Hepatocyte (in vitro differentiated cells): ENCODE data around the gene VIL1. TPM values are rescaled to one million over a fixed set of nuclear protein-coding genes. Genes with fewer than 3 reads are reported as not detected.

Experiments used
- DNase-seq: peaks from one replicate; pipeline ENCODE4 v3.0.0-alpha.2; 2016; ENCODE audit warnings: low spot score
- H2AFZ ChIP-seq: fragments of 200-600 bp; sonication (generic); 2 replicates; pipeline ENCODE4 v1.6.0; 2016; ENCODE audit warnings: antibody characterized with exemption, mild to moderate bottlenecking
- H3K27ac ChIP-seq: fragments of 200-600 bp; sonication (generic); 2 replicates; pipeline ENCODE4 v1.5.1; 2016; ENCODE audit warnings: mild to moderate bottlenecking
- H3K27me3 ChIP-seq: fragments of 200-600 bp; sonication (generic); 2 replicates; pipeline ENCODE4 v1.6.1; 2016
- H3K36me3 ChIP-seq: fragments of 200-600 bp; sonication (generic); replicated peaks from 2 replicates; pipeline ENCODE4 v1.5.1; 2016; ENCODE audit warnings: low read depth; ENCODE audit not compliant: insufficient read depth
- H3K4me1 ChIP-seq: fragments of 200-600 bp; sonication (generic); 2 replicates; pipeline ENCODE4 v1.5.1; 2016; ENCODE audit warnings: mild to moderate bottlenecking, moderate library complexity; ENCODE audit not compliant: insufficient read depth
- H3K4me2 ChIP-seq: fragments of 200-600 bp; sonication (generic); 2 replicates; pipeline ENCODE4 v1.6.0; 2016
- H3K4me3 ChIP-seq: fragments of 200-600 bp; sonication (generic); 2 replicates; pipeline ENCODE4 v1.5.1; 2016; ENCODE audit warnings: mild to moderate bottlenecking
- H3K79me2 ChIP-seq: fragments of 200-600 bp; sonication (generic); 2 replicates; pipeline ENCODE4 v1.6.0; 2017; ENCODE audit warnings: mild to moderate bottlenecking
- H3K9me2 ChIP-seq: fragments of 200-600 bp; sonication (generic); replicated peaks from 2 replicates; pipeline ENCODE4 v1.6.0; 2017; ENCODE audit warnings: mild to moderate bottlenecking; ENCODE audit not compliant: insufficient read depth
- H3K9me3 ChIP-seq: fragments of 200-600 bp; sonication (generic); 2 replicates; pipeline ENCODE4 v1.5.1; 2016; ENCODE audit warnings: low read depth, mild to moderate bottlenecking
- H4K20me1 ChIP-seq: fragments of 200-600 bp; sonication (generic); 2 replicates; pipeline ENCODE4 v1.6.0; 2016; ENCODE audit warnings: mild to moderate bottlenecking; ENCODE audit not compliant: insufficient read depth, poor library complexity, severe bottlenecking
- CTCF ChIP-seq: fragments of 200-600 bp; sonication (generic); IDR thresholded peaks from 2 replicates; pipeline ENCODE4 v1.5.1; 2016; ENCODE audit warnings: antibody characterized with exemption, mild to moderate bottlenecking; ENCODE audit not compliant: poor library complexity
- EZH2 ChIP-seq: fragments of 200-600 bp; sonication (generic); IDR thresholded peaks from 2 replicates; pipeline ENCODE4 v1.6.1; 2016; ENCODE audit warnings: antibody characterized with exemption, mild to moderate bottlenecking, borderline replicate concordance
- EZH2phosphoT487 ChIP-seq: fragments of 200-600 bp; sonication (generic); IDR thresholded peaks from one replicate; pipeline ENCODE4 v1.6.1; 2018; ENCODE audit warnings: antibody characterized with exemption, mild to moderate bottlenecking, low read depth, moderate library complexity; ENCODE audit not compliant: unreplicated experiment, severe bottlenecking
- WGBS: methylation state at CpG from one replicate; pipeline ENCODE4 v1.1.6; 2016; ENCODE audit warnings: low lambda C conversion rate; ENCODE audit errors: missing lambda C conversion rate; 5-methylcytosine and 5-hydroxymethylcytosine counted together
- polyA plus RNA-seq: library from polyadenylated mRNA; unstranded; fragments of >200 nt; fragmentation: Nextera tagmentation; extraction: Ambion mirVana; gene quantifications from 2 replicates; pipeline ENCODE4 v1.2.1, GENCODE V29; 2016
- total RNA-seq: library from RNA; depleted of rRNA; stranded (reverse); fragments of >200 nt; gene quantifications from 2 replicates; pipeline ENCODE4 v1.2.3, GENCODE V29; 2014

Gene VIL1
- total and polyA plus RNA-seq, 2 experiments from 2014 or later = 160 to 261 TPM

- Histone ChIP-seq H3K36me3 (no peaks in the 10 kb centered on the region), H3K9me2 (no peaks in the 10 kb centered on the region), H3K4me3 (no peak overlapping the region), H3K27ac (no peak overlapping the region), H4K20me1 (no peaks in the 10 kb centered on the region), H3K27me3 (no peaks in the 10 kb centered on the region), H3K4me2 (no peak overlapping the region), H3K79me2 (no peaks in the 10 kb centered on the region), H3K9me3 (no peaks in the 10 kb centered on the region), H2AFZ (no peak overlapping the region), H3K4me1 (no peaks in the 10 kb centered on the region)
- TF ChIP-seq EZH2phosphoT487 (no peak), CTCF (peak; percentile 64)
- 39% methylated on average over 3 of the region's 3 CpGs for WGBS
- peak; percentile 10 for DNase-seq
Observed at GRCh38 chr2:218465987-218466633, 47.2 kb downstream of the VIL1 start.

GRCh38 chr2:218470448-218470847 lies 51.5 kb downstream of the VIL1 start:
- Histone ChIP-seq H3K4me2 (no peak overlapping the region), H3K79me2 (no peaks in the 10 kb centered on the region), H3K9me3 (no peaks in the 10 kb centered on the region), H2AFZ (no peak overlapping the region), H3K27me3 (no peaks in the 10 kb centered on the region), H3K36me3 (no peaks in the 10 kb centered on the region), H3K4me3 (no peak overlapping the region), H3K4me1 (no peaks in the 10 kb centered on the region), H4K20me1 (no peaks in the 10 kb centered on the region), H3K27ac (no peak overlapping the region), H3K9me2 (no peaks in the 10 kb centered on the region)
- 0% methylated on average over 1 of the region's 1 CpG for WGBS
- TF ChIP-seq EZH2phosphoT487 (no peak), EZH2 (no peak), CTCF (no peak)
- no peak for DNase-seq

GRCh38 chr2:218471036-218471435 lies 52.1 kb downstream of the VIL1 start:
- Histone ChIP-seq H3K4me1 (peaks cover 3% of the 10 kb centered on the region), H2AFZ (no peak overlapping the region), H3K4me2 (no peak overlapping the region), H3K4me3 (no peak overlapping the region), H3K36me3 (no peaks in the 10 kb centered on the region), H3K79me2 (no peaks in the 10 kb centered on the region), H3K27ac (no peak overlapping the region), H3K27me3 (no peaks in the 10 kb centered on the region), H4K20me1 (no peaks in the 10 kb centered on the region), H3K9me3 (no peaks in the 10 kb centered on the region), H3K9me2 (no peaks in the 10 kb centered on the region)
- DNase-seq = no peak
- WGBS = 93% methylated on average over 2 of the region's 2 CpGs
- TF ChIP-seq CTCF = no peak
- TF ChIP-seq EZH2 = no peak
- TF ChIP-seq EZH2phosphoT487 = no peak
